ENCODE measurements around the gene RAB37.

GRCh38 chr17:74761419-74761818 is 24.4 kb downstream of the RAB37 start:
- TF ChIP-seq POLR2A (IDR thresholded peaks at IDR 0.05; ENCODE audit: low read length) (no peak), GATA1 (IDR thresholded peaks at IDR 0.05; ENCODE audit: low read depth, low read length) (no peak)

Data from erythroblast (primary cell).